B cell (primary cell): ENCODE results near the gene ARHGAP22. TPM values are rescaled to one million over a fixed set of nuclear protein-coding genes. Genes with fewer than 3 reads are reported as not detected.
A peak's percentile ranks its signal among the peaks of the same experiment; 100 is the strongest.

ENCODE experiments used
- ATAC-seq: fragments of 200-7000 bp; cut with Tn5 transposase; one replicate; pipeline ENCODE4 v1.10.0; 2021; ENCODE audit warnings: low read depth, mild to moderate bottlenecking, moderate number of reproducible peaks, moderate library complexity
- CTCF ChIA-PET: fragments of 350-600 bp; sonication (Branson Sonifier 250); formaldehyde crosslinking; loops from one replicate; lab custom pipeline; 2021; ENCODE audit warnings: antibody characterized with exemption, inconsistent platforms; lab: Charles Lee
- POLR2A ChIA-PET: fragments of 350-600 bp; sonication (Branson Sonifier 250); formaldehyde crosslinking; loops from one replicate; lab custom pipeline; 2021; ENCODE audit warnings: antibody characterized with exemption; lab: Charles Lee
- DNase-seq: peaks from one replicate; pipeline ENCODE4 v3.0.0; 2013
- H2AFZ ChIP-seq: 2 replicates; pipeline ENCODE4 v1.6.1; 2012; ENCODE audit warnings: mild to moderate bottlenecking, low read depth, low read length; ENCODE audit not compliant: insufficient read depth, poor library complexity, severe bottlenecking
- H3K27ac ChIP-seq, 2 donors: 1 replicate in 1 of 2; 2 replicates in 1 of 2; pipeline ENCODE4 v1.5.1; 2012 to 2013; ENCODE audit warnings: low read length in 2 of 2, mild to moderate bottlenecking in 2 of 2, moderate library complexity in 1 of 2
- H3K27me3 ChIP-seq, 4 experiments: fragments of 200-600 bp in 1 of 4; sonication (generic) in 1 of 4; replicated peaks in 1 of 4; 1 replicate in 2 of 4; 2 replicates in 2 of 4; pipeline versions ENCODE4 v1.6.1 to v1.7.0; 2013 to 2016; ENCODE audit warnings: low read length in 3 of 4, mild to moderate bottlenecking in 2 of 4, mixed read lengths in 1 of 4, moderate library complexity in 1 of 4; ENCODE audit not compliant: insufficient read depth in 4 of 4, control insufficient read depth in 3 of 4; ENCODE audit errors: control extremely low read depth in 1 of 4
- H3K36me3 ChIP-seq, 2 experiments: replicated peaks in 1 of 2; 1 replicate in 1 of 2; 2 replicates in 1 of 2; pipeline versions ENCODE4 v1.6.1 to v1.7.1; 2013; ENCODE audit warnings: low read length in 1 of 2; ENCODE audit not compliant: insufficient read depth in 2 of 2, control insufficient read depth in 1 of 2; ENCODE audit errors: control extremely low read depth in 1 of 2, extremely low read depth in 1 of 2
- H3K4me1 ChIP-seq, 2 donors: fragments of 200-600 bp in 1 of 2; sonication (generic) in 1 of 2; 1 replicate in 1 of 2; 2 replicates in 1 of 2; pipeline versions ENCODE4 v1.5.1 to v1.6.1; 2013 to 2017; ENCODE audit warnings: low read length in 2 of 2; ENCODE audit not compliant: control insufficient read depth in 2 of 2, insufficient read depth in 2 of 2
- H3K4me2 ChIP-seq: replicated peaks from 2 replicates; pipeline ENCODE3; 2012; ENCODE audit warnings: mild to moderate bottlenecking, low read depth, low read length; ENCODE audit not compliant: poor library complexity, severe bottlenecking
- H3K4me3 ChIP-seq, 5 experiments: fragments of 200-600 bp in 1 of 5; sonication (generic) in 1 of 5; 1 replicate in 3 of 5; 2 replicates in 2 of 5; pipeline versions ENCODE4 v1.5.1 to v1.7.0; 2011 to 2016; ENCODE audit warnings: low read length in 4 of 5, mild to moderate bottlenecking in 4 of 5, low read depth in 2 of 5, control low read depth in 1 of 5, moderate library complexity in 1 of 5; ENCODE audit not compliant: insufficient read depth in 1 of 5; ENCODE audit errors: control extremely low read depth in 1 of 5, extremely low read depth in 1 of 5
- H3K79me2 ChIP-seq: fragments of 200-600 bp; sonication (generic); one replicate; pipeline ENCODE4 v1.6.0; 2016; ENCODE audit warnings: low read length; ENCODE audit not compliant: control insufficient read depth, insufficient read depth
- H3K9ac ChIP-seq: fragments of 200-600 bp; sonication (generic); 2 replicates; pipeline ENCODE4 v1.6.1; 2017; ENCODE audit warnings: mild to moderate bottlenecking, low read length, moderate library complexity
- H3K9me3 ChIP-seq, 3 donors: one replicate each; pipeline versions ENCODE4 v1.6.1 to v1.7.1; 2013; ENCODE audit warnings: low read length in 2 of 3; ENCODE audit not compliant: control insufficient read depth in 2 of 3, insufficient read depth in 1 of 3; ENCODE audit errors: control extremely low read depth in 1 of 3
- H4K20me1 ChIP-seq: 2 replicates; pipeline ENCODE4 v1.6.0; 2012; ENCODE audit warnings: mild to moderate bottlenecking, low read length; ENCODE audit not compliant: insufficient read depth, control insufficient read depth, poor library complexity, severe bottlenecking
- H3K27ac Mint-ChIP-seq: one replicate; pipeline ENCODE4 v1.8.0; 2021; ENCODE audit warnings: mixed read lengths
- H3K27me3 Mint-ChIP-seq: one replicate; pipeline ENCODE4 v1.8.0; 2021; ENCODE audit warnings: mixed read lengths
- H3K4me1 Mint-ChIP-seq: one replicate; pipeline ENCODE4 v1.8.0; 2021; ENCODE audit warnings: mixed read lengths
- H3K4me3 Mint-ChIP-seq: one replicate; pipeline ENCODE4 v1.8.0; 2021; ENCODE audit warnings: mixed read lengths
- H3K9me3 Mint-ChIP-seq: one replicate; pipeline ENCODE4 v1.8.0; 2022; ENCODE audit warnings: mixed read lengths; ENCODE audit not compliant: insufficient read depth
- EZH2 ChIP-seq: IDR thresholded peaks from 2 replicates; pipeline ENCODE4 v1.6.1; 2012; ENCODE audit warnings: borderline replicate concordance, low read depth, mild to moderate bottlenecking, moderate library complexity, low read length; ENCODE audit not compliant: insufficient read depth, poor library complexity, severe bottlenecking
- WGBS: methylation state at CpG from one replicate; pipeline ENCODE4 v1.1.5; 2013; ENCODE audit warnings: missing lambda C conversion rate; ENCODE audit not compliant: insufficient coverage; 5-methylcytosine and 5-hydroxymethylcytosine counted together
- intact Hi-C: fragments of 100-400 bp; cut with micrococcal nuclease; formaldehyde crosslinking; loops from one replicate; pipeline ENCODE4 v1.10.0; 2022
- polyA plus RNA-seq: library from polyadenylated mRNA; depleted of rRNA; stranded (reverse); fragments of >200 nt; gene quantifications from 2 replicates; pipeline ENCODE4 v1.2.3, GENCODE V29; 2012
- total RNA-seq, 2 donors: library from RNA; stranded (reverse); fragments of 120-200 nt in 1 of 2; gene quantifications; 1 replicate in 1 of 2; 2 replicates in 1 of 2; pipeline versions ENCODE4 v1.2.3 to v1.2.4, GENCODE V29; 2013 to 2022
- TF ChIP-seq, protein P1 (sequence below): fragments of 200-600 bp; IDR thresholded peaks from one replicate; pipeline ENCODE4 v1.8.0; 2022; ENCODE audit warnings: antibody characterized with exemption, mild to moderate bottlenecking

ARHGAP22 gene
- total and polyA plus RNA-seq, 2 donors (not counting 1 experiment from before 2014, with no cell fraction given) = 1.9 to 2.0 TPM

DNA sequence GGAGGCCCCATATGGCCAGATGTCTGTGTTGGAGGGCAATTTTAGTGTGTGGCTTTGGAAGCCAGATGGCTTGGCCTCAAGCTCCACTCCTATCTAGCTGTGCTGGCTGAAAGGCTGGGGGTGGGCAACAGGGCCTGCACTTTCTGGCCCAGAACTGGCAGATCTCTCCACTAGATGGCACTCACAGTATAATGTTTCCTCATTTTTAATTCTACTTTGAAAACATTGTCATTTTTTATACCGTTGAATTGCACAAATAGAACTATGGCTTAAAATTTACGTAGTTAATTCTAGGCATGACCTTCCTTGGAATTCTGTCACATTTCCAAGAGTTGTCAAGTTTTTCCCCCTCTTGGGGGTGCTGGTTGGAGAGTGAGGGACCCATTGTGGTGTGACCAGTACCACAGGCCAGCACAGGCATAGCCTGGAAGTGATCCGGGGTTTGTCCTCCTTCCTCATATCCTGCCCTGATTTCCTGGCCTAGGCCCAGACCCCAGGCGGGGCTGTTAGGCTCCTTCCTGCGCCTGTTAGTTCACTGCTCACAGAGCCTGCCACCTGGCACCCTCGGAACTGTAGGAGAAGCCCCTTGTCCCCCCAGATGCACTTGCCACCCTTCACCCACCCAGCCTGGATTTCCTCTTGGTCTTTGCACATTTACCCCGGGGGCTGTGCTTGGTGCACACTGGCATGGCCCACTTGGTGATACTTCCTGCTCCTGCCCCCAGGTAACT is 52.8 kb downstream of the ARHGAP22 start:
- Histone ChIP-seq H4K20me1 (no peaks in the 10 kb centered on the region), H3K4me1 (peaks cover 10 to 13% of the 10 kb centered on the region in 2 donors), H3K27ac (no peak overlapping the region), H3K27me3 (peaks cover 0 to 6% (median 0%) of the 10 kb centered on the region in 4 experiments), H2AFZ (peak overlapping the region; percentile 47), H3K36me3 (no peaks in the 10 kb centered on the region), H3K9ac (no peak overlapping the region), H3K4me2 (peak overlapping the region; percentile 27), H3K9me3 (no peaks in the 10 kb centered on the region), H3K4me3 (no peak overlapping the region), H3K79me2 (no peaks in the 10 kb centered on the region)
- POLR2A ChIA-PET = interaction anchor here (0.7 kb wide), 1 partner anchor 104 kb away, joined by 3 read pairs; no protein-coding TSS in a partner anchor
- TF ChIP-seq, protein P1, sequence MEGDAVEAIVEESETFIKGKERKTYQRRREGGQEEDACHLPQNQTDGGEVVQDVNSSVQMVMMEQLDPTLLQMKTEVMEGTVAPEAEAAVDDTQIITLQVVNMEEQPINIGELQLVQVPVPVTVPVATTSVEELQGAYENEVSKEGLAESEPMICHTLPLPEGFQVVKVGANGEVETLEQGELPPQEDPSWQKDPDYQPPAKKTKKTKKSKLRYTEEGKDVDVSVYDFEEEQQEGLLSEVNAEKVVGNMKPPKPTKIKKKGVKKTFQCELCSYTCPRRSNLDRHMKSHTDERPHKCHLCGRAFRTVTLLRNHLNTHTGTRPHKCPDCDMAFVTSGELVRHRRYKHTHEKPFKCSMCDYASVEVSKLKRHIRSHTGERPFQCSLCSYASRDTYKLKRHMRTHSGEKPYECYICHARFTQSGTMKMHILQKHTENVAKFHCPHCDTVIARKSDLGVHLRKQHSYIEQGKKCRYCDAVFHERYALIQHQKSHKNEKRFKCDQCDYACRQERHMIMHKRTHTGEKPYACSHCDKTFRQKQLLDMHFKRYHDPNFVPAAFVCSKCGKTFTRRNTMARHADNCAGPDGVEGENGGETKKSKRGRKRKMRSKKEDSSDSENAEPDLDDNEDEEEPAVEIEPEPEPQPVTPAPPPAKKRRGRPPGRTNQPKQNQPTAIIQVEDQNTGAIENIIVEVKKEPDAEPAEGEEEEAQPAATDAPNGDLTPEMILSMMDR = peak; percentile 94
- TF ChIP-seq EZH2 = no peak
- Mint-ChIP-seq H3K4me1 (peaks cover 14% of the 10 kb centered on the region), H3K4me3 (no peak overlapping the region), H3K27me3 (peaks cover 7% of the 10 kb centered on the region), H3K27ac (no peak overlapping the region), H3K9me3 (no peaks in the 10 kb centered on the region)
- WGBS = 47% methylated on average over 5 of the region's 7 CpGs
- ATAC-seq (peak; percentile 82), DNase-seq (peak; percentile 79)
- CTCF ChIA-PET = interaction anchor here (0.6 to 13.7 kb wide), 28 partner anchors 17 to 260 kb away, joined by 3 to 512 read pairs (median 5); partner anchors contain the start of gene ARHGAP22
- intact Hi-C loops = loop anchor here (1.0 to 5.0 kb wide), 4 partner anchors 25 to 150 kb away; no protein-coding TSS in a partner anchor

DNA sequence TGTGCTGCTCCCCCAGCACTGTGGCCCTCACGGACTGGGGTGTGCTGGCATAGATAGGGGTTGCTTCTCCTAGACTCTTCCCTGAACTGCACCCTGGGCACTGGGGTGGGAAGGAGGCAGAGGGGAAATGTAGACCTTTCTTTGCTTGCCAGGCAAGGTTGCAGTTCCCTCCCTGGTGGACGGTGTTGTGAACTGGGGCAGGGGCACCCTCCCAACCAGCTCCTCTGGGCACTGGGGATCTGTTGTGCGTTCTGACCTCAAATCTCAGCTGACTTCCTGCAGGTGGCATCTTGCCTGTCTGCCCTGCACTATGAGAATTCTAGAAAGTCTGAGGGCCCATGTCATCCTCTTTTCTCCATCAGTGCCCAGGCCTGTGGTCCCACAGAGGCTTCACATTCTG is 53.9 kb downstream of the ARHGAP22 start:
- Histone ChIP-seq H2AFZ (no peak overlapping the region), H3K4me1 (peaks cover 10 to 13% of the 10 kb centered on the region in 2 donors), H3K4me2 (no peak overlapping the region), H3K9me3 (no peaks in the 10 kb centered on the region), H3K36me3 (no peaks in the 10 kb centered on the region), H4K20me1 (no peaks in the 10 kb centered on the region), H3K79me2 (no peaks in the 10 kb centered on the region), H3K9ac (no peak overlapping the region), H3K4me3 (no peak overlapping the region), H3K27me3 (peaks cover 0 to 6% (median 0%) of the 10 kb centered on the region in 4 experiments), H3K27ac (no peak overlapping the region)
- CTCF ChIA-PET = interaction anchor here (1.0 to 13.7 kb wide), 15 partner anchors 22 to 253 kb away, joined by 3 to 512 read pairs (median 7); partner anchors contain the start of gene ARHGAP22
- POLR2A ChIA-PET = interaction anchor here (1.2 kb wide), 1 partner anchor 105 kb away, joined by 3 read pairs; no protein-coding TSS in a partner anchor
- DNase-seq (no peak), ATAC-seq (no peak)
- TF ChIP-seq, protein P1 = no peak
- no peak for TF ChIP-seq EZH2
- H3K9me3 Mint-ChIP-seq = no peaks in the 10 kb centered on the region
- WGBS = 13% methylated on average over 2 of the region's 3 CpGs
- H3K27ac Mint-ChIP-seq = no peak overlapping the region
- peaks cover 10% of the 10 kb centered on the region for H3K27me3 Mint-ChIP-seq
- peaks cover 14% of the 10 kb centered on the region for H3K4me1 Mint-ChIP-seq
- intact Hi-C loops = loop anchor here (5.0 kb wide), 1 partner anchor 151 kb away; no protein-coding TSS in a partner anchor
- H3K4me3 Mint-ChIP-seq = no peak overlapping the region
